ENCODE measurements around the gene EFCC1. TPM values are rescaled to one million over a fixed set of nuclear protein-coding genes. Genes with fewer than 3 reads are reported as not detected.

EFCC1 gene
- total RNA-seq, 2 donors from 2014 or later = 1.3 to 1.7 TPM

DNA sequence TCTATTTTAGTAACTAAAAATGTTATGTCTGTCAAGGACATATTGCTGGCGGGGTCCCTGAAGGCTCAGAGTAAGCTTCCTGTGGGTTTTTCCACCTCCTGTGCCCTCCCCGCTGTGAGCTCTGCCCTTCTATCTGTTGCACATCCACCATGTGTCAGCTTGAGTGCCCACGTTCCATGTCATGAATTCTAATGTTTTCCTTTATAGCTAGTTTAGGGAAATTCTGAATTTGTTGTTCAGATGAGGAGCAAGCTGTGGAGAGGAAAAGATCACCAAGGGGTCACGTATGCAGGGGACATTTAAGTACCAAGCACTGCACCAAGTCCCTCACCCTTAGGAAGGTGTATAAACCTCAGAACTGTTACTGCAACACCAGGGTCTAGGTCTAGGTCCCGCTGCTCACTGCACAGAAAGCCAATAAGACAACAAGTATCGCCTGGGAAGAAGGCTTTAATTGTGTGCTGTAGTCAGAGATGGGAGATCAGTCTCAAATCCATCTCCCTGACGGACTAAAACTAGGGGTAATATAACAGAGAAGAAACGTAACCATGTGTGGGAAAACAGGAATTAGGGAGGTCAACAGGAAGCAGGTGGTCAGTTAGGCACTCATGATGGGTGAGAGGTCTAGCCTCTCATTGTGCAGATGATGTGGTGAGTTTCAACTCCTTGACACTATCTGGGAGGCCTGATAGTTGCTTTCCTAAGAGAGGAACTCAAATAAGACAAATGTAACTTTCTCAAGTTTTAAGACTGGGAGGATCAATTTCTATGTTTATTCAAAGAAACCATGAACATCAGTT is 69.2 kb downstream of the EFCC1 start:
- Histone ChIP-seq H3K27ac (no peak overlapping the region), H3K4me3 (no peak overlapping the region), H3K9me3 (no peaks in the 10 kb centered on the region), H3K4me1 (no peaks in the 10 kb centered on the region), H3K36me3 (no peaks in the 10 kb centered on the region), H3K27me3 (no peaks in the 10 kb centered on the region), H3K9ac (ENCODE audit: low read depth in 2 of 2, low read length in 2 of 2) (no peak overlapping the region)
- intact Hi-C loops (cut with DNase I) = no loop called here
- TF ChIP-seq, protein P1, sequence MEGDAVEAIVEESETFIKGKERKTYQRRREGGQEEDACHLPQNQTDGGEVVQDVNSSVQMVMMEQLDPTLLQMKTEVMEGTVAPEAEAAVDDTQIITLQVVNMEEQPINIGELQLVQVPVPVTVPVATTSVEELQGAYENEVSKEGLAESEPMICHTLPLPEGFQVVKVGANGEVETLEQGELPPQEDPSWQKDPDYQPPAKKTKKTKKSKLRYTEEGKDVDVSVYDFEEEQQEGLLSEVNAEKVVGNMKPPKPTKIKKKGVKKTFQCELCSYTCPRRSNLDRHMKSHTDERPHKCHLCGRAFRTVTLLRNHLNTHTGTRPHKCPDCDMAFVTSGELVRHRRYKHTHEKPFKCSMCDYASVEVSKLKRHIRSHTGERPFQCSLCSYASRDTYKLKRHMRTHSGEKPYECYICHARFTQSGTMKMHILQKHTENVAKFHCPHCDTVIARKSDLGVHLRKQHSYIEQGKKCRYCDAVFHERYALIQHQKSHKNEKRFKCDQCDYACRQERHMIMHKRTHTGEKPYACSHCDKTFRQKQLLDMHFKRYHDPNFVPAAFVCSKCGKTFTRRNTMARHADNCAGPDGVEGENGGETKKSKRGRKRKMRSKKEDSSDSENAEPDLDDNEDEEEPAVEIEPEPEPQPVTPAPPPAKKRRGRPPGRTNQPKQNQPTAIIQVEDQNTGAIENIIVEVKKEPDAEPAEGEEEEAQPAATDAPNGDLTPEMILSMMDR (IDR thresholded peaks at IDR 0.05) = no peak
- DNase-seq = no peak

DNA sequence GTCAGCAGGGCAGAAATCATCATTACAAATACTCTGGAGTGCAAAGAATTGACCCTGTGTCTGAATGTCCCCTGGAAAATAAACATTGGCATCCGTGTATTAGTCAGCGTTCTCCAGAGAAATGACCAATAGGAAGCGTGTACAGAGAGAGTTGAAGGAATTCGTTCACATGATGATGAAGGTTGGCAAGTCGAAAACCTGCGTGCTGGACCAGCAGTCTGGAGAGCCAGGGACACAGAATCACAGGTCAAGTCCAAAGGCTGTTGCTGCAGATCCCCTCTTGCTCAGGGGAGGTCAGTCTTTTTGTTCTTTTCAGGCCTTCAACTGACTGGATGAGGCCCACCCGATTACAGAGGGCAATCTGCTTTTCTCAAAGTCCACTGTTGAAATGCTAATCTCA is 76.1 kb downstream of the EFCC1 start:
- Histone ChIP-seq H3K4me3 (no peak overlapping the region), H3K27me3 (no peaks in the 10 kb centered on the region), H3K4me1 (no peaks in the 10 kb centered on the region), H3K9me3 (no peaks in the 10 kb centered on the region), H3K9ac (ENCODE audit: low read depth in 2 of 2, low read length in 2 of 2) (no peak overlapping the region), H3K36me3 (no peaks in the 10 kb centered on the region), H3K27ac (no peak overlapping the region)
- intact Hi-C loops (cut with DNase I) = no loop called here
- TF ChIP-seq, protein P1 (IDR thresholded peaks at IDR 0.05) = no peak
- DNase-seq = no peak

DNA sequence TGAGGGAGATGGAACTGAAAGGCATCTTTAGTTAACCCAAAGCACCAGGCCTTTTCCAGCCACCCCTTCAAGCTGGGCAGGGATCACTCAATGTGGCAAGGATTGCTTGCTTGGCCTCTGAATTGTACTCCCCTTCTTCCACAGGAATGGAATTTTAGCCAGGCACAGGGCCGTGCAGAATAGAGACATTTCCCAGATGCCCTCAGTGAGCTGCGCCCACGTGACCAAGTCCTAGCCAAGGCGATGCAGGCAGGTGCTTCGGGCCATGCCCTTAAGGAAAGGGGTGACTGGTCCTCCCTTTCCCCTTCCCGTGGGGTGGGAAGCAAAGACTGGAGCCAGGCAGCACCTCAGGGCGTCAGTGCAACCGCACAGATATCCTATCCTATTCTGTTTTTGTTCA is 77.4 kb downstream of the EFCC1 start:
- intact Hi-C loops (cut with DNase I) = no loop called here
- Histone ChIP-seq H3K4me3 (no peak overlapping the region), H3K36me3 (no peaks in the 10 kb centered on the region), H3K9me3 (no peaks in the 10 kb centered on the region), H3K27ac (no peak overlapping the region), H3K9ac (ENCODE audit: low read depth in 2 of 2, low read length in 2 of 2) (no peak overlapping the region), H3K4me1 (no peaks in the 10 kb centered on the region), H3K27me3 (no peaks in the 10 kb centered on the region)
- DNase-seq = no peak
- TF ChIP-seq, protein P1 (IDR thresholded peaks at IDR 0.05) = no peak

DNA sequence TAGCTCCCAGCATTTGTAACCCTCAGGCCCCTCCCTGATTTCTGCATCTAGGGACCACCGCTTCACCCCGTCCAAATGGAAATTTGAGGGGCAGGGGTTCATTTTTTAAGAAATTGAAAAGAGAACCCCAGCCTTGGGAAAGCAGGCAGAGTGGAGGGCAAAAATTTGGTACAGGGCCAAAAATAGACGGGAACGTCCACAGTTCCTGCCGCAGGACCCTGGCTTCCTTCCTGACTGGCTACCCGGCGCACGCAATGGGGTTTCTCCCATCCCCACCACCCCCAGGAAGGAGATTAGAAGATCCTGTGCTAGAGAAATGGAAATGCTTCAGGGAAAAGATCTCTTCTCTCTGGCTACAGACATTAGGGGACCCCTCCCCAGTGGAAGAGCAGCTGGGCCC is 80.4 kb downstream of the EFCC1 start:
- Histone ChIP-seq H3K9me3 (no peaks in the 10 kb centered on the region), H3K9ac (ENCODE audit: low read depth in 2 of 2, low read length in 2 of 2) (no peak overlapping the region), H3K27ac (no peak overlapping the region), H3K27me3 (no peaks in the 10 kb centered on the region), H3K4me1 (no peaks in the 10 kb centered on the region), H3K36me3 (no peaks in the 10 kb centered on the region), H3K4me3 (no peak overlapping the region)
- intact Hi-C loops (cut with DNase I) = loop anchor here (10.0 kb wide), 2 partner anchors 57 to 107 kb away; no protein-coding TSS in a partner anchor
- DNase-seq = no peak
- TF ChIP-seq, protein P1 (IDR thresholded peaks at IDR 0.05) = no peak

DNA sequence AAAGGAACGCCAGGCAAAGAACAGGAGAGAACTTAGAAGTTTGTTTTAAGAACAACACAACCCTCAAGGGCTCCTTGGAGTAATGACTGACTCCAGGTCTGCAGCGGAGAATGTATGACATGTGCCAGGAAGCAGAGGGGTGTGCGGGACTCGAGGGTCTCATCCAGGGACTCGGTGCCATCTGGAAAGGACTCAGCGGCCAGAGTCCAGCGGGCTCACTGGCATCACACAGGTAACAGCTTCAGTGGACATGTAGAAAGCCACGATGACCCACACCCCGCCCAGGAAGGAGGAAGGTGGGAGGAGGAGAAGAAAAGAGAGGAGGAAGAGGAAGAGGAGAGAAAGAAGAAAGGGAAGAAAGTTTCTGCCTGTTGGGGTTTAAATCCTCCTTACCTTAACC is 80.9 kb downstream of the EFCC1 start:
- TF ChIP-seq, protein P1 (IDR thresholded peaks at IDR 0.05) = no peak
- no peak for DNase-seq
- no peak overlapping the region for H3K4me3 ChIP-seq
- H3K27me3 ChIP-seq = no peaks in the 10 kb centered on the region
- H3K9ac ChIP-seq (ENCODE audit: low read depth in 2 of 2, low read length in 2 of 2) = no peak overlapping the region
- no peaks in the 10 kb centered on the region for H3K4me1 ChIP-seq
- H3K27ac ChIP-seq = no peak overlapping the region
- H3K9me3 ChIP-seq = no peaks in the 10 kb centered on the region
- intact Hi-C loops (cut with DNase I) = loop anchor here (10.0 kb wide), 2 partner anchors 57 to 107 kb away; no protein-coding TSS in a partner anchor
- no peaks in the 10 kb centered on the region for H3K36me3 ChIP-seq
